ENCODE measurements around the gene RTBDN. TPM values are rescaled to one million over a fixed set of nuclear protein-coding genes. Genes with fewer than 3 reads are reported as not detected.

RTBDN gene
- polyA plus RNA-seq, 1 of the 3 experiments (the other 2 are of a cell fraction), result 0.72 TPM

DNA sequence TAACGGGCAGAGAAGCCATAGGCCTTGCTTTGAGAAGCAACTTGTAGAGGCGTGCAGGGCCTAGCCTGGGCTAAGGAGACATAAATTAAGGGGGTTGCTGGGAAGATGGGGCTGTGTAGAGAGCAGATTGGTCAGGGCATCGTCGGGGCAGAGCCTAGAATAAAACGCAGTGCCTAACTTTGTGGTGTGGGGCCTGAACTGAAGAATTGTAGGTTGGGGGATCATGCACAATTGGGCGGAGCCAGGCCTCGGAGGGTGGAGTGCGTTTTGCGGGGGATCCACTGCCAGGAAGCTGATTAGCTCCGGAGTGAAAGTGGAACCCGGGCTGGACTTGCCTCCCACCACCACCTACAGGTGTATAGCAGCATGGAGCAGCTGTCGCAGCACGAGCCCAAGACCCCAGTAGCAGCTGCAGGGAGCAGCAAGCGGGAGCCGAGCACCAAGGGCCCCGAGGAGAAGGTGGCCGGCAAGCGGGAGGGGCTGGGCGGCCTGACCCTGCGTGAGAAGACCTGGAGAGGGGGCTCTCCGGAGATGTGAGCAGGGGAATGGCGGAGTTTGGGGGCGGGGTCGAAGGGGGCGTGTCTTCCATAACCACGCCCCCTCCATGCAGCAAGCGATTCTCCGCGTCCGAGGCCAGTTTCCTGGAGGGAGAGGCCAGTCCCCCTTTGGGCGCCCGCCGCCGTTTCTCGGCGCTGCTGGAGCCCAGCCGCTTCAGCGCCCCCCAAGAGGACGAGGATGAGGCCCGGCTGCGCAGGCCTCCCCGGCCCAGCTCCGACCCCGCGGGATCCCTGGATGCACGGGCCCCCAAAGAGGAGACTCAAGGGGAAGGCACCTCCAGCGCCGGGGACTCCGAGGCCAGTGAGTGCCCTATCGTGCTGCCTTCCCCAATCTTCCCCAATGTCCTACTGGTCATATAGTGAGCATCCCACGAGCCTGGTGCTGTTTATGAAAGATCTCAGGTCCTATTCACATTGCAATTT lies 33.0 kb upstream of the RTBDN start:
- no peaks in the 10 kb centered on the region for H3K9me2 ChIP-seq
- no peaks in the 10 kb centered on the region for H3K9me3 ChIP-seq
- no peaks in the 10 kb centered on the region for H3K79me2 ChIP-seq (ENCODE audit: insufficient read depth)
- no peak overlapping the region for H2AFZ ChIP-seq (ENCODE audit: low read depth)
- H3F3A ChIP-seq (replicated peaks; ENCODE audit: insufficient read depth), result peaks cover 8% of the 10 kb centered on the region
- H3K9ac ChIP-seq, result no peak overlapping the region
- no peaks in the 10 kb centered on the region for H3K27me3 ChIP-seq (ENCODE audit: insufficient read depth)
- H3K36me3 ChIP-seq (replicated peaks in 1 of 2; ENCODE audit: control insufficient read depth in 1 of 2, insufficient read depth in 2 of 2, low read length in 1 of 2), result no peaks in the 10 kb centered on the region
- 90% methylated on average over 36 of the region's 51 CpGs for WGBS (ENCODE audit: low lambda C conversion rate)
- TF ChIP-seq FOXM1 (IDR thresholded peaks at IDR 0.05; ENCODE audit: low read depth), result no peak
- TF ChIP-seq EP300 (IDR thresholded peaks at IDR 0.05; ENCODE audit: borderline replicate concordance in 1 of 2, low read depth in 1 of 2, low read length in 1 of 2), result no peak
- no peak for TF ChIP-seq RXRA (IDR thresholded peaks at IDR 0.05; ENCODE audit: borderline replicate concordance, low read depth)
- TF ChIP-seq TEAD4 (IDR thresholded peaks at IDR 0.05; ENCODE audit: borderline replicate concordance, insufficient read depth), result no peak
- TF ChIP-seq RFX5 (IDR thresholded peaks at IDR 0.05; ENCODE audit: low read length), result no peak
- no peak for TF ChIP-seq EZH2phosphoT487 (IDR thresholded peaks at IDR 0.05; ENCODE audit: borderline replicate concordance, low read depth)
- TF ChIP-seq GATA2 (CRISPR knock-in tag; IDR thresholded peaks at IDR 0.05), result no peak
- no peaks in the 10 kb centered on the region for H4K20me1 ChIP-seq (ENCODE audit: insufficient read depth)
- no peak overlapping the region for H3K4me3 ChIP-seq (ENCODE audit: low read depth in 2 of 2, low read length in 1 of 2)
- no peaks in the 10 kb centered on the region for H3K4me1 ChIP-seq (ENCODE audit: control insufficient read depth in 1 of 2, insufficient read depth in 2 of 2, low read depth in 1 of 2, low read length in 1 of 2)
- no peak overlapping the region for H3K27ac ChIP-seq (ENCODE audit: low read depth in 2 of 2, low read length in 1 of 2)
- POLR2A ChIA-PET, result no interaction called here
- DNase-seq, result peak; percentile 84
- H3K4me2 ChIP-seq, result no peak overlapping the region
- CTCF ChIA-PET, result interaction anchor here (0.5 to 1.1 kb wide), 2 partner anchors 17 to 191 kb away, joined by 3 read pairs; no protein-coding TSS in a partner anchor

DNA sequence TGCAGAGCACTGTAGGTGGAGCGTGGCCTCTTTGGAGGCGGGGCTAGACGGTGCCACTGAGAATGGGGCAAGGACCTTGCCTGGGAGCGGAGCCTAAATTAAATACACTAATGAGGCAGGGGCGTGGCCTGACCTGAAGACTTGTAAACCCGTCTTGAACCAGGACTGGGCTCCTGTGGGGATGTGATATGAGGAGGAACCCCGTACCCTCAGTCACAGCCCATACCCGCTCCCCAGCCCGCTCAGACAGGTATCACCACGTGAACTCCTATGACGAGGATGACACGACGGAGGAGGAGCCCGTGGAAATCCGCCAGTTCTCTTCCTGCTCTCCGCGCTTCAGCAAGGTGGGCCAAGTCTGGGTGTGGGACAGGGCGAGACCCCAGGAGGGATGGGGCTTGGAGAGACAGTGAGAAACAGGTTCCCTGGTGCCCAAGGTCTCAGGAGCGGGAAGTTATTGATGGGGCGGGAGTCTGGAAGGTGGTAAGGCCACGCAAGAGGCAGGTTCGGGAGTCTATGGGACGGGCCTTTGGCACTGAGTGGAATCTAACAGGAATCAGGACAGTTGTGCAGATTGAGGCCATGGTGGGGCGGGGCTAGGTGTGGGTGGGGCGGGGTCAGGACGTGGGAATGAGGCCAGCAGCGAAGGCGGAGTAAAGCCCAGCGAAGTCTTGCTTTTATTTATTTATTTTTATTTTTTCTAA lies 32.2 kb upstream of the RTBDN start:
- Histone ChIP-seq H3K36me3 (replicated peaks in 1 of 2; ENCODE audit: control insufficient read depth in 1 of 2, insufficient read depth in 2 of 2, low read length in 1 of 2) (no peaks in the 10 kb centered on the region), H3K27ac (ENCODE audit: low read depth in 2 of 2, low read length in 1 of 2) (no peak overlapping the region), H4K20me1 (ENCODE audit: insufficient read depth) (no peaks in the 10 kb centered on the region), H3K9ac (no peak overlapping the region), H3K4me1 (ENCODE audit: control insufficient read depth in 1 of 2, insufficient read depth in 2 of 2, low read depth in 1 of 2, low read length in 1 of 2) (no peaks in the 10 kb centered on the region), H3K9me2 (no peaks in the 10 kb centered on the region), H3F3A (replicated peaks; ENCODE audit: insufficient read depth) (peaks cover 4% of the 10 kb centered on the region), H3K79me2 (ENCODE audit: insufficient read depth) (no peaks in the 10 kb centered on the region), H3K4me3 (ENCODE audit: low read depth in 2 of 2, low read length in 1 of 2) (no peak overlapping the region), H2AFZ (ENCODE audit: low read depth) (no peak overlapping the region), H3K27me3 (ENCODE audit: insufficient read depth) (no peaks in the 10 kb centered on the region), H3K4me2 (no peak overlapping the region), H3K9me3 (no peaks in the 10 kb centered on the region)
- WGBS (ENCODE audit: low lambda C conversion rate), result 93% methylated on average over 25 of the region's 29 CpGs
- no peak for DNase-seq
- no peak for TF ChIP-seq MEF2A (IDR thresholded peaks at IDR 0.05; ENCODE audit: borderline replicate concordance, low read depth)
- TF ChIP-seq TAF1 (IDR thresholded peaks at IDR 0.05; ENCODE audit: borderline replicate concordance, low read depth, low read length), result no peak
- TF ChIP-seq RXRA (IDR thresholded peaks at IDR 0.05; ENCODE audit: borderline replicate concordance, low read depth), result no peak
- no peak for TF ChIP-seq TEAD4 (IDR thresholded peaks at IDR 0.05; ENCODE audit: borderline replicate concordance, insufficient read depth)
- TF ChIP-seq TCF12 (IDR thresholded peaks at IDR 0.05), result no peak
- TF ChIP-seq RCOR1 (IDR thresholded peaks at IDR 0.05; ENCODE audit: low read length), result no peak
- no peak for TF ChIP-seq MXI1 (IDR thresholded peaks at IDR 0.05; ENCODE audit: low read depth, low read length)
- no peak for TF ChIP-seq POLR2AphosphoS5 (IDR thresholded peaks at IDR 0.05; ENCODE audit: low read depth, low read length)
- TF ChIP-seq FOXJ3 (CRISPR knock-in tag; IDR thresholded peaks at IDR 0.05), result no peak
- TF ChIP-seq, protein P1, sequence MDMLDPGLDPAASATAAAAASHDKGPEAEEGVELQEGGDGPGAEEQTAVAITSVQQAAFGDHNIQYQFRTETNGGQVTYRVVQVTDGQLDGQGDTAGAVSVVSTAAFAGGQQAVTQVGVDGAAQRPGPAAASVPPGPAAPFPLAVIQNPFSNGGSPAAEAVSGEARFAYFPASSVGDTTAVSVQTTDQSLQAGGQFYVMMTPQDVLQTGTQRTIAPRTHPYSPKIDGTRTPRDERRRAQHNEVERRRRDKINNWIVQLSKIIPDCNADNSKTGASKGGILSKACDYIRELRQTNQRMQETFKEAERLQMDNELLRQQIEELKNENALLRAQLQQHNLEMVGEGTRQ (IDR thresholded peaks at IDR 0.05; ENCODE audit: borderline replicate concordance, low read depth, low read length), result no peak
- TF ChIP-seq GABPA (IDR thresholded peaks at IDR 0.05; ENCODE audit: low read depth), result no peak
- TF ChIP-seq, protein P2, sequence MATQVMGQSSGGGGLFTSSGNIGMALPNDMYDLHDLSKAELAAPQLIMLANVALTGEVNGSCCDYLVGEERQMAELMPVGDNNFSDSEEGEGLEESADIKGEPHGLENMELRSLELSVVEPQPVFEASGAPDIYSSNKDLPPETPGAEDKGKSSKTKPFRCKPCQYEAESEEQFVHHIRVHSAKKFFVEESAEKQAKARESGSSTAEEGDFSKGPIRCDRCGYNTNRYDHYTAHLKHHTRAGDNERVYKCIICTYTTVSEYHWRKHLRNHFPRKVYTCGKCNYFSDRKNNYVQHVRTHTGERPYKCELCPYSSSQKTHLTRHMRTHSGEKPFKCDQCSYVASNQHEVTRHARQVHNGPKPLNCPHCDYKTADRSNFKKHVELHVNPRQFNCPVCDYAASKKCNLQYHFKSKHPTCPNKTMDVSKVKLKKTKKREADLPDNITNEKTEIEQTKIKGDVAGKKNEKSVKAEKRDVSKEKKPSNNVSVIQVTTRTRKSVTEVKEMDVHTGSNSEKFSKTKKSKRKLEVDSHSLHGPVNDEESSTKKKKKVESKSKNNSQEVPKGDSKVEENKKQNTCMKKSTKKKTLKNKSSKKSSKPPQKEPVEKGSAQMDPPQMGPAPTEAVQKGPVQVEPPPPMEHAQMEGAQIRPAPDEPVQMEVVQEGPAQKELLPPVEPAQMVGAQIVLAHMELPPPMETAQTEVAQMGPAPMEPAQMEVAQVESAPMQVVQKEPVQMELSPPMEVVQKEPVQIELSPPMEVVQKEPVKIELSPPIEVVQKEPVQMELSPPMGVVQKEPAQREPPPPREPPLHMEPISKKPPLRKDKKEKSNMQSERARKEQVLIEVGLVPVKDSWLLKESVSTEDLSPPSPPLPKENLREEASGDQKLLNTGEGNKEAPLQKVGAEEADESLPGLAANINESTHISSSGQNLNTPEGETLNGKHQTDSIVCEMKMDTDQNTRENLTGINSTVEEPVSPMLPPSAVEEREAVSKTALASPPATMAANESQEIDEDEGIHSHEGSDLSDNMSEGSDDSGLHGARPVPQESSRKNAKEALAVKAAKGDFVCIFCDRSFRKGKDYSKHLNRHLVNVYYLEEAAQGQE (IDR thresholded peaks at IDR 0.05; ENCODE audit: low read depth, low read length), result no peak
- no peak for TF ChIP-seq FOXM1 (IDR thresholded peaks at IDR 0.05; ENCODE audit: low read depth)
- TF ChIP-seq, protein P3, sequence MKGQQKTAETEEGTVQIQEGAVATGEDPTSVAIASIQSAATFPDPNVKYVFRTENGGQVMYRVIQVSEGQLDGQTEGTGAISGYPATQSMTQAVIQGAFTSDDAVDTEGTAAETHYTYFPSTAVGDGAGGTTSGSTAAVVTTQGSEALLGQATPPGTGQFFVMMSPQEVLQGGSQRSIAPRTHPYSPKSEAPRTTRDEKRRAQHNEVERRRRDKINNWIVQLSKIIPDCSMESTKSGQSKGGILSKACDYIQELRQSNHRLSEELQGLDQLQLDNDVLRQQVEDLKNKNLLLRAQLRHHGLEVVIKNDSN (IDR thresholded peaks at IDR 0.05; ENCODE audit: borderline replicate concordance, low read depth), result no peak
- no peak for TF ChIP-seq NFIC (IDR thresholded peaks at IDR 0.05; ENCODE audit: borderline replicate concordance)
- no peak for TF ChIP-seq RFX5 (IDR thresholded peaks at IDR 0.05; ENCODE audit: low read length)
- CTCF ChIA-PET, result interaction anchor here (7.9 kb wide), 1 partner anchor 19 kb away, joined by 69 read pairs; no protein-coding TSS in a partner anchor
- POLR2A ChIA-PET, result interaction anchor here (1.0 kb wide), 1 partner anchor 11 kb away, joined by 4 read pairs; no protein-coding TSS in a partner anchor

Data from SK-N-SH (cell line).